NCI-H524 (cell line): ENCODE results near the gene C14orf180.
A peak's percentile ranks its signal among the peaks of the same experiment; 100 is the strongest.

Experiments
- DNase-seq, 2 experiments: peaks; one replicate each; lab custom pipeline; 2025; lab: John Stamatoyannopoulos, UW

C14orf180 gene

GRCh38 chr14:104561632-104562495 is 17.7 kb upstream of the C14orf180 start:
- no peak for DNase-seq

GRCh38 chr14:104562606-104563005 is 17.0 kb upstream of the C14orf180 start:
- no peak for DNase-seq

DNA sequence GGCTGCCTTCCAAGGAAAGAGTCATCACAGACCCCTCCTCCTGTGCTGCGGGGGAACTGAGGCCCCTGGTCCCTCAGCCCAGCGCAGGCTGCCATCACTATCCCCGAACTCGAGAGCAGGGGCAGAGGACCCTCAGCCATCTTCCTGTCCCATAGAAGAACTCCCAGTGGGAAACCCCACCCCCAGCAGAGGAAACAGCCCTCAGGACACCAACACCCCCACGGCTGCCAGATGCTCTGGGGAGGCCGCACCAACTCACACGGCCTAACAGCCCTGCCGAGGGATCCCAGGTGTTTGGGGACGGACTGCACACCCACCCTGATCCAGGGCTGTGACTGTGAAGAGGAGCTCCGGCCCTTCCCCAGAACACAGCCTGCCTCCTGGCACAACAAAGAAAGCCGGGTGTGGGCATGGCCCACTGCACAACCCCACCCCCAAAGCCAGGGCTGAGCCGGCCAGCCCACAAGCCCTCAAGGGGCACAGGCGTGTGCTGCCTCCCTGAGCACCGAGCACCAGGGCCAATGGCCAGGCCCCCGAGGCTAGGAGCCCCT is 16.3 kb upstream of the C14orf180 start:
- DNase-seq = peak in 1 of 2 experiments; percentile 61

DNA sequence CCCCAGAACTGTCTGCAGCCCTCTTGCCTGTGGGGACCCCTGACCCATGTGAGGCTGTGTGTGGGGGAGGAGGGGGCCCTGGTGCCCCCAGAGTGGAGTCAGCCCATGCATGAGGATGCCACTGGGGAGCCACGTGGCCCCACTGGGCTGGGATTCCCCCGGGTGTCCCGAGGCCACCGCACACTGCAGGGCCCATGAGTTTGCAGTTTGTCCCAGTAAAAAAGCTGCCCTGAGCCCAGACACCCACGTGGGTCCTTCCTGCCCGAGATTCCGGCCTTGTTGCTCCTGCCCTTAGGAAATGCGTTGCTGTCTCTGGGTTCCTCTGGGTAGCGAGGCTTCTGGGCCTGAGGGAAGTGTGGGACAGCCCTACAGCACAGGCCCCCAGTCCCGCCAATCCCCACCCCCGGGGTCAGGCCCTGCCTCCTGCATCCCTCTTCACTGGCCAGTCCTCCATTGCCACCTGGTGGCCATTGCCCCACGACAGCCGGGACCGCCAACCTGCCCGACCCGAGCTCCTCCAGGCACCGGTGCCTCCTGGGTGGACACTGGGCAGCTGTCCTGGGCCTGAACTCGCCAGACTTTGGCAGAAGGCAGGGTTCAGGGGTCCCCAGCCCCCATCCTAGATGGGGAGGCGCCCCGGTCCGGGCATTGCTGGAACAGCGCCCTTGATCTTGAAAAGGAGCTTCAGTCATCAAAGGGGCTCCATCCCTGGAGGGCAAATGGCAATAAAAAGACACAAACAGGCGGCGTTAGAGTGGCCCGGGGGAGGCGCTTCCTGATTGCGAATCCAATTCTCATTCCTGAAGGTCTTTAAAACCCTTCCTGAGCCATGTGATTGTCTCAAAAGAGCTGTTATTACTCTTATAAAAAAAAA is 15.6 kb upstream of the C14orf180 start:
- peak; percentile 59 to 84 for DNase-seq

DNA sequence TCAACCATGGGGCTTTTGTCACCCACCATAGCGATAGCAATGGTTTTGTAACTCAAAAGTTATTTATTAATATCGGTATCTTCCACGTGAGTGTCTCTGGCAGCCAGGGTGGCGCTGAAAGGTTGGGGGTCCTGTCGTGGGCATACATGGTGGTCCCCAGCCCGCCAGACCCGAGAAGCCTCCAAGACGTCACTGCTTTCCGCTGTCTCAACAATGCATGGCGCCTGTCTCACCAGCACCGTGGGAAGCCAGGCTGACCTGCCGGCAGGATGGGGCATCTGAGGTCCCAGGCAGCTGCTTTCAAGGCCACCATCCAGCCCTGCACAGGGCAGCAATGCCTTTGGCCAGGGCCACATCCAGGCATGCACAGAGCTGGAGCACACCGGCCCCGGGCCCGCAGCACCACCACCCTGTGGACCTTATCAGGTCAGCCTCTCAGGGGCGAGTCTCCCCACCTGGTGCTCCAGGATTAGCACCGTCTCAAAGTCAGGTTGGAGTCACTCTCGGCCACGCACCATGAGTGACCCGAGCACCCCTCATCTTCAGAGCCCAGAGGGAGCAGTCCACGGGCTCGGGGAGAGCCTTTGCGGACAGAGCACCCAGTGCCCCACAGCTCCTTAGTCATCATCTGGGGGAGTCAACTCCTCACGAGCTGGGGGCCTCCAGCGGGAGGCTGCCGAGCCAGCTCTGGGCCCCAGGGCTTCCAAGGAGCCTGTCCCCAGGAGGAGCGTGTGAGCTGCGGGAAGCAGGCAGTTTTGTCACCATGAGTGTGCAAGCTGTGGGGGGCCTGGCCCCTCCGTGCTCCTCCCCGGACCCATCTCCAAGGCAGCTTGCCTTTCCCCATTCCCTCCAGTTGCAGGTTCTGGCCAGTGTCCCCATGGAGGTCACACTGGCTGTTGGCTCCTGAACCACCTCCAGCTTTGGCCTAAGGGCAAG is 14.6 kb upstream of the C14orf180 start:
- DNase-seq = no peak

DNA sequence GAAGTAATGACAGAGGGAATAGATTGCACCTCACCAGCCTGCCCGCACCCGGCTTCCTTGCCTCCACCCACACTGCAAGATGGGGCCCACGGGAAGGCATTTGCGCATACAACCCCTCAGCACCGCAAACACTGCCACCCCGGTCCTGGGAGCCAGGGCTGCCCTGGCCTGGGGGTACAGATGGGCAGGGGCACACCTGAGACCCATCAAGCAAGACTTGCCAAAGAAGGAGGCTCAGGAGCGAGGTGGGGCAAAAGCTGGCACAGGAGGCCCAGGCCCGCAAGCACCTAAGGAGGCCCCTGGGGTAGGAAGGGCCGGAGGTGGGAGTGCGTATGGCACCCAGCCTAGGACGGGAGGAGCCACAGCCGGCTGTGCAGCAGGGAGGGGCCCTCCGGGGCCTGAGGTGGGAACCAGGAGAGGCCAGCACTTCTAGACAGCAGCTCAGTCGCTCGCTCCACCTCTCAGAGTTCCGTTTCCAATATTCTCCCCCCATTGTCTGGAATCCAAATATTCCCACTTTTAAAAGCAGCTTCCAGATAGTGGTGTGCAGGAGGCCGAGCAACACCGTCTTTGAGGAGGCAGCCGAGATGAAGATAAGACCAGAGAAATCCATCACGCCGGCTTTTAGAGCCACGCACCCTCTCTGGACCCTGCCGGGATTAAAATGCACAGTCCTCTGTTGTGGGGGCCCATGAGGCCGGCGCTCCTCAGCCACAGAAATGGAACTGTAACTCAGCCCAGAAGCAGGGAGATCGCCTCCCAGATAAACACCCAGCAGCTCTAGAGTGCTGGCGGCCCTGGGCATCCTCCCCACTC is 12.2 kb upstream of the C14orf180 start:
- DNase-seq = no peak

- DNase-seq = no peak
Observed at GRCh38 chr14:104567957-104568225, 11.7 kb upstream of the C14orf180 start.

DNA sequence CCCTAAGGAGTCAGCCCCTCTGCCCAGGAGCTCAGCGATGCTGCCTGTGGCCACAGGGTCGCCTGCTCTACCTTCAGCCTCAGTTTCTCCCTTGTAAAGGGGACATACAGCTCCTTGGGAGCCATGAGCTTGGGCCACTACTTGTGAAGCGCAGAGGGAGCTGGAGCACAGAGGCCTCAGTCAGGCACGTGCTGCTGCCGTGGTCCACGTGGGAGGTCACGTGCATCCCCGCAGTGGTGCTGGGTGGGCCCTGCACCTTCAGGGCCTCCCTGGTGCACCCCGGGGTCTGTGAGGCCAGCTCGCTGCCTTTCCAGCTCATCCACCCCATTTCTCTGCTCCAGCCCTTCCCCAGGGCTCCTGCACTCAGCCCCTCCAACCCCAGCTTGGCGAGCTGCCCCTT is 10.9 kb upstream of the C14orf180 start:
- no peak for DNase-seq

DNA sequence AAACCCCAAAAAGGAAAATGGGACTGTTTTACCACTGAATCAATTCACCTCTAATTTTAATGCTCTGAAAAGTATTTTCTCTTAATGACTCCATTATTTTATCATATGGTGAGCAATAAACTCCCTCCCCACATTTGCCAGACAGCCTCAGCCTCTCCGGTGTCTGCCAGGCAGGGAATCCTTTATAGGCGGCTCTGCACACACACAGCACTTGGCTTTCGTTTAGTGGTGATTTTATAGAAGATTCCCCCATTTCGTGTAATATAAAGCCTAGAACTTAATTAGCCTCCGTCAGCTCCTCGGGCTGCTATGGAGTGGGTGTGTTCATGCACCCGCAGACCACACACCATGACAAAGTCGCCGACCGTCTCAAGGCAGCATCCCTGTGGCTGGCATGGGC is 10.1 kb upstream of the C14orf180 start:
- DNase-seq = no peak

GRCh38 chr14:104571246-104571645 is 8.3 kb upstream of the C14orf180 start:
- no peak for DNase-seq

DNA sequence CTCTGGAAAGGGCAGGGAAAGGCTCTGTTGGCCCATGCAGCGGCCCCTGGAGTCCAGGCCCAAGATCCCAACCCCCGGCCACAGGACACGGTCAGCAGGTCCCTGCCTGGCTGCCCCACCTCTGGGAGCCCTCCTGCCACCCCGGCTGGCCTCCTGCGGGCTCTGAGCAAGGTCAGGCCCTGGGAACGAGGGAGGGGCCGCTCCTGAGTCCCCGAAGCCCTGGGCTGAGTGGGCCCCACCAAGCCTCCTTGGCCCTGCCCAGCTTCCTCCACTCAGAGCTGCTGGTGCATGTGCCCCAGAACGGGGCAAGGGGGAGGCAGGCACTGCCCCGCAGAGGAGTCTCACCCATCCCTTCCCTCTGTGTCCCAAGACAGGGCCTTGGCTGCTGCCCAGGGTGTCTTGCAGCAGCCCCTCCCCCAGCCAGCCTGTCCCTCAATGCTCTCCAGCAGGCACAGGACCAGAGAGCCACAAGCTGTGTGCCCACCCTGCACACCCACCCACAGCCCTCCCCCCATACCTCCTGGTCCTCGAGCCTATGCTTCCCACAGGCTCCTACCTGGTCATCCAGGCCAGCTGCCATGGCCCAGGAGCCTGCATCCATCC is 7.4 kb upstream of the C14orf180 start:
- no peak for DNase-seq

DNA sequence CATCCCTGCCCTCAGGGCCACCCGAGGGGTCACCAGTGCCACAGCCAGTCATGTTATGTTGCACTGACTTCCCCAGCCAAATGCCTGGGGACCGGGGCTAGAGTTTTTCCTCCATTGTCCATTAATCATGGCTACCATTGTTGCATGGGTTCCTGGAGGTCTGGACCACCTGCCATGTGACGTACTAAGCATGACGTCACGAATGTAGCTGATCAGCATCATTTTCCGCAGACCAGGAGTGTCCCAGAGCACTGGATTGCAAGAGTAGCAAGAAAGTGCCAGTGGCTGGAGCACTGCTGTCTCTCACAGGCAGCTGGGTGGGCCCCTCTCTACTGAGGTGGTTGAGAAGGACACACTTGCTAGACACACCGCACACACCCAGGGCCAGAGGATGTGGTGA is 6.9 kb upstream of the C14orf180 start:
- DNase-seq = no peak

DNA sequence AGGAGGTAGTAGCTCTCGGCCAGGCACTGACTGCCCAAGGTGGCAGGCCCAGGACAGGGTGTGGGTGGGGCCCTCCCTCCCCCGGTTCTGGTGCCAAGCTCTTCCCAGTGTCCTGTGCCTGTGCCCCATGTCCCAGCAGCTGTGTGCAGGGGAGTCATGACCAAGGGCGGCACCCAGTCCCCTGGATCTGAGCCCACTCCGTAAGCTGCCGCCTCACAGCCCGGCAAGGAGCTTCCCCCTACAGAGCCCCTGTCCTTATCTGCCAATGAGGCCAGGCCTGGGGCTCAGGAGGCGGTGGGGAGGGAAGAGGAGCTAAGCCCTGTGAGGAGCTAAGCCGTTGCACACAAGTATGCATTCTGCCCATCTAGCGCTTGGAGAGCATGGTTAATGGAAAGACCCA is 5.6 kb upstream of the C14orf180 start:
- no peak for DNase-seq

DNA sequence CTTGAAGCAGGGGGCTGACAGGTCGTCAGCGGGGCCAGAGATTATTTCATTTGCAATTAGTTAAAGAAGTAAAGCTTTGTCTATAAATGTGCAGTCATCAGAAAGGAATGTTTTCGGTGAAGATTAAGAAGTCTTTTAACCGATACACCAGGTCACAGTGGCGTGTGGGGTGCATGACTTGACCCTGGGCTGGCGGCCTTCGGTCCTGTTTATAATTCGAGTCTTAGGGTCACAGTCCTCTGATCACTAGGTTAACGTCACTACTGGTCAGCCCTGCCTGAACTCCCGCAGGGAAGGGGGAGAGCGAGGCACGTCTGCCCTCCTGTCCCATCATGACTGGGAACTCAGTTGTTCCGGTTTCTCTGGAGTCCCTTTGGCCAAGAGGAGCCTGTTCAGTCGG is 5.0 kb upstream of the C14orf180 start:
- no peak for DNase-seq

GRCh38 chr14:104574978-104575583 is 4.5 kb upstream of the C14orf180 start:
- no peak for DNase-seq

DNA sequence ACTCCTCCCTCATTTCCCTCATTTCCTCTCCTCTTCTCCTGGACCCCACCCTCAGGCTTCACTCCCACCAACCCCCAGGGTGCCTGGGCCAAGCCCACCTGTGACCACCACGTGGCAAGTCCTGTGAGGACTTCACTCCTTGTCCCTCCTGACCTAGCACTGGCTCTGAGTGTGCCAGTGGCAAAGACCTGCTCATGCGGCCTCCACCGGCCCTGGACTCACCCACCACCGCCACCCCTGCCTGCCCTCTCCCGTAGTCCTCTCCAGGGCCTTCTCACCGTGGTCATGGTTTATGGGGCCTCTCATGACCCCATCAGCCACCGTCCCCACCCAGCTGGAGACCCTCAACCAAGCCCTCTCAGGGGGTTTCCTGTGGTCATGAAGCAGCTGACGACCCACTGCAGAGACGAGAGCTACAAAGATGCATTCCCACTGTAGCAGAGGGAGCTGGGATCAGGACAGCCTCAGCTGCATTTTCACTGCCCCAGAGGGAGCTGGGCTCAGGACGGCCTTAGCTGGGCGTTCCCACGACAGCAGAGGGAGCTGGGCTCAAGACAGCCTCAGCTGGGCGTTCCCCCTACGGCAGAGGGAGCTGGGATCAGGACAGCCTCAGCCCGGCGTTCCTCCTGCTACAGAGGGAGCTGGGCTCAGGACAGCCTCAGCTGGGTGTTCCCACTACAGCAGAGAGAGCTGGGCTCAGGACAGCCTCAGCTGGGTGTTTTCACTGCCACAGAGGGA is 3.2 kb upstream of the C14orf180 start:
- DNase-seq = no peak

DNA sequence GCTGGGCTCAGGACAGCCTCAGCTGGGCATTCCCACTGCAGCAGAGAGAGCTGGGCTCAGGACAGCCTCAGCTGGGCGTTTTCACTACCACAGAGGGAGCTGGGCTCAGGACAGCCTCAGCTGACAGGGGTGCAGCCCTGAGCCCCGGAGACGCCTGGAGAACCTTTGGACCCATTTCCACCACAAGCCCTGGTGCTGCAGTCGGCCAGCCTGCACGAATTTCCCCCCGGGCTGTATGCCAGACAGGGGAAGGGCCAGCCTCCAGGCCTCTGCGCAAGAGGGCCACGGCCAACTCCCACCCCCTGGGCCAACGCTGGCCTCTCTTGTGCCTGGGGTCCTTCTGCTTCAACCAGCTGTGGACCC is 2.6 kb upstream of the C14orf180 start:
- no peak for DNase-seq

DNA sequence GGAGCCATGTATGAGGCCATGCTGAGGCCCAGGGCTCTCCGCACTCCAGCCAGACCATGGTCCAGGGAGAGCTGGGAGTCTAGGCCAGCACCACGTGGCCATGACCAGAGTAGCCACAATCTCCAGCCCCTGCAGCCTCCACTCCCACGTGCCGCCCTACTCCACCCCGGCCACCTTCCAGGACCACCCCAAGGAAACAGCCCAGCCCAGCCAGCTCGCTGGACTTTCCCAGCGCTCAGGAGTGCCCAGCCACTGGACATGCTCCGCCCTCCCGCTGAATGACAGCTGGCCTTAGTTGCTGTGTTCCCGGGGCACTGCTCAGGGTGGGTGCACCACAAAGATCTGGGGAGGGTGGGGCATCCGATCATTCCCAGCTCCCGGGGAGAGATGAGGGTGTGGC is 2.1 kb upstream of the C14orf180 start:
- DNase-seq = no peak

DNA sequence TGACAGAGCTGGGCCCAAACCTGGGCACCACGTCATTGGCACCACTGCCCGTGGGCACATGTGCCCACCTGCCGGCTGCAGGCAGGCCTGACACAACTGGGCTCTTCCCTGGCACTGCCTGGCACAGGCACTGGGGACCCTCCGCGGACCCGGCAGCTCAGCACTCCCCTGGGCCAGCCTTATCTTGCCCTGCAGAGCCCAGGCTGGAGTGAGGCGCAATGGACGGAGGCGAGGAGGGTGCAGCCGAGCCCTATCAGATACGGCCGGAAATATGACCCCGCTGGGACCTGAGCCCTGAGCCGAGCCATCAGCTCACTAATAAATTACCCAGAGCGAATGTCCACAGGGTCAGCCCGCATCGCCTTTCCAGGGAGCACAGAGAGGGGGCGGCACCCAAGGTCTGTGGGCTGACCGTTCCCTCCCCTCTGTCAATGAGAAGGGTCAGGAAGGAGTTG is 1.7 kb upstream of the C14orf180 start:
- DNase-seq = no peak
